DND-41 (cell line): ENCODE measurements around the gene DBNDD1.

Experiments used
- ATAC-seq: fragments of 200-7000 bp; cut with Tn5 transposase; 3 replicates; pipeline ENCODE4 v1.9.1; 2021; ENCODE audit warnings: low read depth; ENCODE audit not compliant: insufficient read depth
- DNase-seq: peaks from one replicate; pipeline ENCODE4 v3.0.0-alpha.2; 2020
- H2AFZ ChIP-seq: 2 replicates; pipeline ENCODE4 v1.6.0; 2012; ENCODE audit warnings: low read depth, low read length
- H3K27ac ChIP-seq: 2 replicates; pipeline ENCODE4 v1.5.1; 2012; ENCODE audit warnings: low read length, inconsistent platforms
- H3K27me3 ChIP-seq: fragments of 200-600 bp; sonication (generic); 2 replicates; pipeline ENCODE4 v1.6.0; 2012; ENCODE audit warnings: low read length, mild to moderate bottlenecking, inconsistent platforms; ENCODE audit not compliant: insufficient read depth, poor library complexity
- H3K36me3 ChIP-seq: 2 replicates; pipeline ENCODE4 v1.5.1; 2012; ENCODE audit warnings: low read length, inconsistent platforms; ENCODE audit not compliant: insufficient read depth
- H3K4me1 ChIP-seq: 2 replicates; pipeline ENCODE4 v1.5.1; 2012; ENCODE audit warnings: mild to moderate bottlenecking, low read length; ENCODE audit not compliant: insufficient read depth
- H3K4me2 ChIP-seq: 2 replicates; pipeline ENCODE4 v1.6.0; 2012; ENCODE audit warnings: mild to moderate bottlenecking, moderate library complexity, low read length, inconsistent platforms; ENCODE audit not compliant: insufficient read depth
- H3K4me3 ChIP-seq, 2 experiments: fragments of 200-600 bp in 1 of 2; shearing (Covaris generic) in 1 of 2; 2 replicates each; pipeline ENCODE4 v1.5.1; 2012 to 2016; ENCODE audit warnings: inconsistent platforms in 2 of 2, low read length in 2 of 2, mild to moderate bottlenecking in 2 of 2, low read depth in 1 of 2, moderate library complexity in 1 of 2
- H3K79me2 ChIP-seq: 2 replicates; pipeline ENCODE4 v1.6.0; 2012; ENCODE audit warnings: low read length, inconsistent platforms; ENCODE audit not compliant: insufficient read depth
- H3K9ac ChIP-seq: 2 replicates; pipeline ENCODE4 v1.6.0; 2012; ENCODE audit warnings: low read depth, mild to moderate bottlenecking, inconsistent platforms, low read length, moderate library complexity
- H3K9me3 ChIP-seq: 2 replicates; pipeline ENCODE4 v1.5.1; 2012; ENCODE audit warnings: low read length, moderate library complexity, mild to moderate bottlenecking, inconsistent platforms; ENCODE audit not compliant: insufficient read depth, severe bottlenecking
- H4K20me1 ChIP-seq: 2 replicates; pipeline ENCODE4 v1.6.0; 2012; ENCODE audit warnings: low read length; ENCODE audit not compliant: insufficient read depth
- EZH2 ChIP-seq: IDR thresholded peaks from 3 replicates; pipeline ENCODE4 v1.6.1; 2012; ENCODE audit warnings: borderline replicate concordance, low read depth, mild to moderate bottlenecking, moderate library complexity, low read length, inconsistent platforms; ENCODE audit not compliant: severe bottlenecking
- TF ChIP-seq, protein P1 (sequence below): IDR thresholded peaks from 2 replicates; pipeline ENCODE4 v1.5.1; 2012; ENCODE audit warnings: borderline replicate concordance, low read length, moderate library complexity, mild to moderate bottlenecking; ENCODE audit not compliant: poor library complexity, severe bottlenecking; ENCODE audit errors: extremely low read depth

DBNDD1 gene

GRCh38 chr16:90028985-90029384 is 9.7 kb upstream of the DBNDD1 start:
- ATAC-seq = no peak

DNA sequence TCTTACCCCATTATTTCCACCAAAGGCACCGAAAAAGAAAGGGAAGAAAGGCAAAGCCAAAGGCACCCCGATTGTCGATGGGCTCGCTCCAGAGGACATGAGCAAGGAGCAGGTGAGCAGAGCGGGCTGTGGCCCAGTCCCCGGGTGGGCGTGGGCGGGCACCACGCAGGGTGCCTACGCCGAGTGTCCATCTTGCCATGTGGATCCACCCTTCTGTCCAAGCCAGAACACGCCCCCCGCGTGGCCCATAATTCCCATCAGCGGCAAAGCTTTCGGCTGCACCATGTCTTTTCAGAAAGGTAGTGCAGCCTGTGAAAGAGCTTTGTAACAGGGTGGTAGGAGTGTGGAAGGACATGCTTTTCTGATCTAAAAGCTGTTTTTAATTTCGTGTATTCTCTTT is 8.4 kb upstream of the DBNDD1 start:
- peaks cover 10% of the 10 kb centered on the region for H3K4me1 ChIP-seq
- H3K9me3 ChIP-seq = no peaks in the 10 kb centered on the region
- H3K27ac ChIP-seq = no peak overlapping the region
- H3K9ac ChIP-seq = no peak overlapping the region
- H3K36me3 ChIP-seq = no peaks in the 10 kb centered on the region
- H3K4me2 ChIP-seq = no peak overlapping the region
- no peaks in the 10 kb centered on the region for H3K27me3 ChIP-seq
- H4K20me1 ChIP-seq = peaks cover 18% of the 10 kb centered on the region
- DNase-seq (no peak), ATAC-seq (no peak)
- no peaks in the 10 kb centered on the region for H3K79me2 ChIP-seq
- H3K4me3 ChIP-seq = no peak overlapping the region
- no peak for TF ChIP-seq EZH2
- TF ChIP-seq, protein P1, sequence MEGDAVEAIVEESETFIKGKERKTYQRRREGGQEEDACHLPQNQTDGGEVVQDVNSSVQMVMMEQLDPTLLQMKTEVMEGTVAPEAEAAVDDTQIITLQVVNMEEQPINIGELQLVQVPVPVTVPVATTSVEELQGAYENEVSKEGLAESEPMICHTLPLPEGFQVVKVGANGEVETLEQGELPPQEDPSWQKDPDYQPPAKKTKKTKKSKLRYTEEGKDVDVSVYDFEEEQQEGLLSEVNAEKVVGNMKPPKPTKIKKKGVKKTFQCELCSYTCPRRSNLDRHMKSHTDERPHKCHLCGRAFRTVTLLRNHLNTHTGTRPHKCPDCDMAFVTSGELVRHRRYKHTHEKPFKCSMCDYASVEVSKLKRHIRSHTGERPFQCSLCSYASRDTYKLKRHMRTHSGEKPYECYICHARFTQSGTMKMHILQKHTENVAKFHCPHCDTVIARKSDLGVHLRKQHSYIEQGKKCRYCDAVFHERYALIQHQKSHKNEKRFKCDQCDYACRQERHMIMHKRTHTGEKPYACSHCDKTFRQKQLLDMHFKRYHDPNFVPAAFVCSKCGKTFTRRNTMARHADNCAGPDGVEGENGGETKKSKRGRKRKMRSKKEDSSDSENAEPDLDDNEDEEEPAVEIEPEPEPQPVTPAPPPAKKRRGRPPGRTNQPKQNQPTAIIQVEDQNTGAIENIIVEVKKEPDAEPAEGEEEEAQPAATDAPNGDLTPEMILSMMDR = no peak
- no peak overlapping the region for H2AFZ ChIP-seq

More at GRCh38 chr16:90028985-90029384, 9.7 kb upstream of the DBNDD1 start:
- H3K27me3 ChIP-seq = no peaks in the 10 kb centered on the region
- DNase-seq = no peak
- H3K4me1 ChIP-seq = no peaks in the 10 kb centered on the region
- H2AFZ ChIP-seq = no peak overlapping the region
- H4K20me1 ChIP-seq = peaks cover 24% of the 10 kb centered on the region
- H3K9ac ChIP-seq = no peak overlapping the region
- H3K79me2 ChIP-seq = no peaks in the 10 kb centered on the region
- no peak overlapping the region for H3K4me2 ChIP-seq
- no peaks in the 10 kb centered on the region for H3K36me3 ChIP-seq
- no peak overlapping the region for H3K27ac ChIP-seq
- no peak overlapping the region for H3K4me3 ChIP-seq
- no peaks in the 10 kb centered on the region for H3K9me3 ChIP-seq
- TF ChIP-seq, protein P1 = no peak
- TF ChIP-seq EZH2 = no peak

DNA sequence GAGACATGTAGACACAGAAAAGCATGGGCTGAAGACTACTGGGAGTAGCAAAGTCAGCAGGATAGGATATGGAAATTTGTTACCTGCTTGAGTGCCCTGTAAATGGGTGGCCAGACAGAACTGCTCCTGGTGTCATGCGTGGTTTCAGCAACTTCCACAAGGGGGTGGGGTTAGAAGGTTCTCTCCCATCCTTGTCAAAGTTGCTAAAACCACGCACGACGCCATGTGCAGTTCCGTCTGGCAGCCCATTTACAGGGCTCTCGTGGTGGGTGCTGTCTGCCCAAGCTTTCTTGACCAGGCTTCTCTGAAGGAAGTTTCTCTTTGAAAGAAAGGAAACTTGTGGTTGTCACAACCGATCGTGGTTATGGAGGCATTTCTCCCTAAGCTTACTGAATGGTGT is 6.9 kb upstream of the DBNDD1 start:
- TF ChIP-seq, protein P1 = peak; percentile 5
- no peak for TF ChIP-seq EZH2
- Histone ChIP-seq H3K4me1 (peaks cover 22% of the 10 kb centered on the region), H3K9me3 (no peaks in the 10 kb centered on the region), H3K4me2 (no peak overlapping the region), H3K79me2 (no peaks in the 10 kb centered on the region), H2AFZ (no peak overlapping the region), H3K9ac (no peak overlapping the region), H3K27me3 (no peaks in the 10 kb centered on the region), H4K20me1 (peaks cover 3% of the 10 kb centered on the region; the same call in 1 of the 2 replicates), H3K36me3 (no peaks in the 10 kb centered on the region), H3K4me3 (no peak overlapping the region), H3K27ac (no peak overlapping the region)
- no peak for DNase-seq
- 0 out of 3 replicates have a peak, but pooled peaks have one; percentile 15 for ATAC-seq

DNA sequence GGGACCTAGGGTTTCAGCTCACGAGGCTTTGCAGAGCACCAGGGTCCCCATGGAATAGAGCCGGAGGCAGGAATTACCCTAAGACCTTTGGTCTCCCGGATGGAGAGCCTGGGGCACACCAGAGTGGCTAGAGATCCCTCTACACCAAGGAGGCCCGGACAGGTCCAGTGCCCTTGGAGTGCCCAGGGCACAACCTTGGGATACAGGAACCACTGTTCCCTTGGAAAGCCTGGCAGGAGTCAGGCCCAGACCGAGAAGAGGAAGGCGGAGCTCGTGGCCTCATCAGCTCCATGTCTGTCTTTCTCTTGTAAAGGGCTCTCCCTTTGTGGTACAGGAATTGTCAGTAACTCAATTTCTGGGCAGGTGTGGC is 3.8 kb upstream of the DBNDD1 start:
- H3K27me3 ChIP-seq = peaks cover 7% of the 10 kb centered on the region
- H3K9me3 ChIP-seq = no peaks in the 10 kb centered on the region
- TF ChIP-seq, protein P1 = no peak
- no peak for TF ChIP-seq EZH2
- peak overlapping the region; percentile 88; the same call in 1 of the 2 replicates for H3K27ac ChIP-seq
- peak overlapping the region; percentile 96 for H2AFZ ChIP-seq
- H3K4me3 ChIP-seq = peak overlapping the region; percentile 39 to 62
- ATAC-seq = no peak
- H4K20me1 ChIP-seq = peaks cover 7% of the 10 kb centered on the region; the same call in 1 of the 2 replicates
- no peak for DNase-seq
- peak overlapping the region; percentile 67 for H3K9ac ChIP-seq
- peak overlapping the region; percentile 88 for H3K4me2 ChIP-seq
- peaks cover 30% of the 10 kb centered on the region for H3K4me1 ChIP-seq
- H3K36me3 ChIP-seq = no peaks in the 10 kb centered on the region
- no peaks in the 10 kb centered on the region for H3K79me2 ChIP-seq
